WTC11 (cell line): Measurements from ENCODE around the gene PRKACA. TPM values are rescaled to one million over a fixed set of nuclear protein-coding genes. Genes with fewer than 3 reads are reported as not detected.

Source experiments
- ATAC-seq: fragments of 200-7000 bp; cut with Tn5 transposase; 2 replicates; pipeline ENCODE4 v1.10.0; 2021; ENCODE audit warnings: mild to moderate bottlenecking, moderate library complexity
- CTCF ChIA-PET: fragments of 300-600 bp; sonication (Branson Sonifier 250); formaldehyde crosslinking; loops from one replicate; lab custom pipeline; 2021; ENCODE audit warnings: antibody characterized with exemption; lab: Charles Lee
- POLR2A ChIA-PET: fragments of 350-600 bp; sonication (Branson Sonifier 250); formaldehyde crosslinking; loops from one replicate; lab custom pipeline; 2021; ENCODE audit warnings: antibody characterized with exemption; lab: Charles Lee
- DNase-seq: peaks from one replicate; pipeline ENCODE4 v3.0.0; 2021; ENCODE audit warnings: low spot score
- H3K27ac Mint-ChIP-seq: 2 replicates; pipeline ENCODE4 v1.8.0; 2021; ENCODE audit warnings: mixed read lengths
- H3K27me3 Mint-ChIP-seq: 2 replicates; pipeline ENCODE4 v1.8.0; 2021; ENCODE audit warnings: low read depth, mild to moderate bottlenecking, moderate library complexity, mixed read lengths
- H3K36me3 Mint-ChIP-seq: 2 replicates; pipeline ENCODE4 v1.8.0; 2021; ENCODE audit warnings: mixed read lengths
- H3K4me1 Mint-ChIP-seq: 2 replicates; pipeline ENCODE4 v1.8.0; 2022; ENCODE audit warnings: mixed read lengths
- H3K4me3 Mint-ChIP-seq: 2 replicates; pipeline ENCODE4 v1.8.0; 2021; ENCODE audit warnings: mild to moderate bottlenecking, moderate library complexity, mixed read lengths
- H3K9me3 Mint-ChIP-seq: 2 replicates; pipeline ENCODE4 v1.8.0; 2021; ENCODE audit warnings: mixed read lengths
- ATF1 ChIP-seq: sonication (generic); formaldehyde crosslinking; IDR thresholded peaks from 2 replicates; pipeline ENCODE4 v1.8.1; 2023; ENCODE audit warnings: mild to moderate bottlenecking, moderate library complexity, missing genetic modification reagents
- FOXK1 ChIP-seq: sonication (generic); formaldehyde crosslinking; IDR thresholded peaks from 2 replicates; pipeline ENCODE4 v1.8.0; 2022; ENCODE audit warnings: mild to moderate bottlenecking, moderate library complexity, missing genetic modification reagents
- GABPB1 ChIP-seq: sonication (generic); formaldehyde crosslinking; IDR thresholded peaks from 2 replicates; pipeline ENCODE4 v1.8.1; 2023; ENCODE audit warnings: mild to moderate bottlenecking, missing genetic modification reagents
- NFE2L1 ChIP-seq: sonication (generic); formaldehyde crosslinking; IDR thresholded peaks from 2 replicates; pipeline ENCODE4 v1.8.1; 2023; ENCODE audit warnings: missing genetic modification reagents
- NFYB ChIP-seq: sonication (generic); formaldehyde crosslinking; conservative IDR thresholded peaks from 2 replicates; pipeline ENCODE4 v1.8.0; 2022; ENCODE audit warnings: low read depth, missing genetic modification reagents
- NR2C2 ChIP-seq: sonication (generic); formaldehyde crosslinking; IDR thresholded peaks from 2 replicates; pipeline ENCODE4 v1.8.0; 2022; ENCODE audit warnings: mild to moderate bottlenecking, missing genetic modification reagents
- SP1 ChIP-seq: sonication (generic); formaldehyde crosslinking; conservative IDR thresholded peaks from 2 replicates; pipeline ENCODE4 v1.8.1; 2022; ENCODE audit warnings: missing genetic modification reagents
- TEAD1 ChIP-seq: sonication (generic); formaldehyde crosslinking; IDR thresholded peaks from 2 replicates; pipeline ENCODE4 v1.8.0; 2022; ENCODE audit warnings: mild to moderate bottlenecking, missing genetic modification reagents
- TP53 ChIP-seq: sonication (generic); formaldehyde crosslinking; IDR thresholded peaks from 2 replicates; pipeline ENCODE4 v1.8.1; 2023; ENCODE audit warnings: mild to moderate bottlenecking, missing genetic modification reagents
- ZNF219 ChIP-seq: sonication (generic); formaldehyde crosslinking; IDR thresholded peaks from 2 replicates; pipeline ENCODE4 v1.8.0; 2023; ENCODE audit warnings: missing genetic modification reagents, mild to moderate bottlenecking, borderline replicate concordance
- ZNF416 ChIP-seq: fragments of 250-450 bp; sonication (Bioruptor Pico); IDR thresholded peaks from 2 replicates; pipeline ENCODE4 v1.9.0; 2021; ENCODE audit warnings: mild to moderate bottlenecking, inconsistent platforms
- total RNA-seq: library from RNA; stranded (reverse); gene quantifications from 3 replicates; pipeline ENCODE4 v1.2.3, GENCODE V29; 2021
- TF ChIP-seq, protein P1 (sequence below): sonication (generic); formaldehyde crosslinking; conservative IDR thresholded peaks from 2 replicates; pipeline ENCODE4 v1.8.1; 2023; ENCODE audit warnings: mild to moderate bottlenecking, low read depth, missing genetic modification reagents, moderate library complexity
- TF ChIP-seq, protein P2 (sequence below): sonication (generic); formaldehyde crosslinking; IDR thresholded peaks from 2 replicates; pipeline ENCODE4 v1.8.0; 2022; ENCODE audit warnings: mild to moderate bottlenecking, missing genetic modification reagents
- TF ChIP-seq, protein P3 (sequence below): sonication (generic); formaldehyde crosslinking; IDR thresholded peaks from 2 replicates; pipeline ENCODE4 v1.8.1; 2023; ENCODE audit warnings: mild to moderate bottlenecking, missing genetic modification reagents
- TF ChIP-seq, protein P4 (sequence below): fragments of 250-450 bp; sonication (Bioruptor Pico); conservative IDR thresholded peaks from 2 replicates; pipeline ENCODE4 v1.9.0; 2021; ENCODE audit warnings: mild to moderate bottlenecking

Gene PRKACA
- total RNA-seq, 1 experiment from 2014 or later, result 37.8 TPM

DNA sequence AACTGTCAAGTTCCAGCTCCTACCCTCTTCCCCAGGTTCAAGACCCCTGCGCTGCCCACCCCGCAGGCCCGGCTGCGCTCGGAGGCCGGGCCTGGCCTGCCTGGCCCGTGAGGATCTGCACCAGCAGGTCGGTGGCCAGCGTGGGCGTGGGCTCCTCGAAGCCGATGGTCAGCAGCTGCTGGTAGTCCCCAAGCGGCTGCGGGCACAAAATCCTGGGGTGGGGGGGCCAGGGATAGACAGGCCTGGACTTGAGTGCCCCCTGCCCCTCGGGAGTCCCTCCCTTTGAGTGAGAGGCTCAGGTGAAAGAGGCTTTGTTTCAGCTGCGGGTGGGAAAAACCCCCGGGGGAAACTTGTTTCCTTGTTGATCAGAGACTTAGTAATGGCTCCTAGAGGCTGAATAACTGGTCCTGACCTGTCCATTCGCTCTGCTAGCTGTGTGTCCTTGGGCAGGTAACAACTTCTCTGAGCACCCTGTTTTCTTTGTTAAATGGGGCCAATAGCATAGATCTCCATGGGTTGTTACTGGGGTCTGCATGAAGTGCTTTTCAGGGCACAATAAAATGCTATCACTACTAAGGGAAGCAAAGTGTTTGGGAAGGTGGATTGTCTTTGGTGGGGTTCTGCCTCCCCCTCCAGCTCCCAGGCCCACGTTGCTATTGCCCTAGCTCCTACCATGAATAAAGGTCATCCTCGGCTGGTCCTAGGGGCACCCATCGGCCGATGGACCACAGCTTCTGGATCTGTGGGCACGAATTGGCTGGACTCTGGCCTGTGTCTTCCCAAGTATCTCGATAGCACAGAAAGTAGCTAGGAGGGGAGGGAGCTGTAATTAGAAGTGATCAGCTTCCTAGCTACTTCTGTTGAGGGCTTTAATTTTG lies 35.5 kb downstream of the PRKACA start (continued):
- TF ChIP-seq, protein P1, sequence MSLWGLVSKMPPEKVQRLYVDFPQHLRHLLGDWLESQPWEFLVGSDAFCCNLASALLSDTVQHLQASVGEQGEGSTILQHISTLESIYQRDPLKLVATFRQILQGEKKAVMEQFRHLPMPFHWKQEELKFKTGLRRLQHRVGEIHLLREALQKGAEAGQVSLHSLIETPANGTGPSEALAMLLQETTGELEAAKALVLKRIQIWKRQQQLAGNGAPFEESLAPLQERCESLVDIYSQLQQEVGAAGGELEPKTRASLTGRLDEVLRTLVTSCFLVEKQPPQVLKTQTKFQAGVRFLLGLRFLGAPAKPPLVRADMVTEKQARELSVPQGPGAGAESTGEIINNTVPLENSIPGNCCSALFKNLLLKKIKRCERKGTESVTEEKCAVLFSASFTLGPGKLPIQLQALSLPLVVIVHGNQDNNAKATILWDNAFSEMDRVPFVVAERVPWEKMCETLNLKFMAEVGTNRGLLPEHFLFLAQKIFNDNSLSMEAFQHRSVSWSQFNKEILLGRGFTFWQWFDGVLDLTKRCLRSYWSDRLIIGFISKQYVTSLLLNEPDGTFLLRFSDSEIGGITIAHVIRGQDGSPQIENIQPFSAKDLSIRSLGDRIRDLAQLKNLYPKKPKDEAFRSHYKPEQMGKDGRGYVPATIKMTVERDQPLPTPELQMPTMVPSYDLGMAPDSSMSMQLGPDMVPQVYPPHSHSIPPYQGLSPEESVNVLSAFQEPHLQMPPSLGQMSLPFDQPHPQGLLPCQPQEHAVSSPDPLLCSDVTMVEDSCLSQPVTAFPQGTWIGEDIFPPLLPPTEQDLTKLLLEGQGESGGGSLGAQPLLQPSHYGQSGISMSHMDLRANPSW (CRISPR knock-in tag), result no peak
- no peak for TF ChIP-seq ZNF219 (CRISPR knock-in tag)
- TF ChIP-seq ZNF416 (CRISPR knock-in tag), result no peak
- no peak for TF ChIP-seq ATF1
- TF ChIP-seq, protein P2, sequence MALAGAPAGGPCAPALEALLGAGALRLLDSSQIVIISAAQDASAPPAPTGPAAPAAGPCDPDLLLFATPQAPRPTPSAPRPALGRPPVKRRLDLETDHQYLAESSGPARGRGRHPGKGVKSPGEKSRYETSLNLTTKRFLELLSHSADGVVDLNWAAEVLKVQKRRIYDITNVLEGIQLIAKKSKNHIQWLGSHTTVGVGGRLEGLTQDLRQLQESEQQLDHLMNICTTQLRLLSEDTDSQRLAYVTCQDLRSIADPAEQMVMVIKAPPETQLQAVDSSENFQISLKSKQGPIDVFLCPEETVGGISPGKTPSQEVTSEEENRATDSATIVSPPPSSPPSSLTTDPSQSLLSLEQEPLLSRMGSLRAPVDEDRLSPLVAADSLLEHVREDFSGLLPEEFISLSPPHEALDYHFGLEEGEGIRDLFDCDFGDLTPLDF, result no peak
- TF ChIP-seq, protein P3, sequence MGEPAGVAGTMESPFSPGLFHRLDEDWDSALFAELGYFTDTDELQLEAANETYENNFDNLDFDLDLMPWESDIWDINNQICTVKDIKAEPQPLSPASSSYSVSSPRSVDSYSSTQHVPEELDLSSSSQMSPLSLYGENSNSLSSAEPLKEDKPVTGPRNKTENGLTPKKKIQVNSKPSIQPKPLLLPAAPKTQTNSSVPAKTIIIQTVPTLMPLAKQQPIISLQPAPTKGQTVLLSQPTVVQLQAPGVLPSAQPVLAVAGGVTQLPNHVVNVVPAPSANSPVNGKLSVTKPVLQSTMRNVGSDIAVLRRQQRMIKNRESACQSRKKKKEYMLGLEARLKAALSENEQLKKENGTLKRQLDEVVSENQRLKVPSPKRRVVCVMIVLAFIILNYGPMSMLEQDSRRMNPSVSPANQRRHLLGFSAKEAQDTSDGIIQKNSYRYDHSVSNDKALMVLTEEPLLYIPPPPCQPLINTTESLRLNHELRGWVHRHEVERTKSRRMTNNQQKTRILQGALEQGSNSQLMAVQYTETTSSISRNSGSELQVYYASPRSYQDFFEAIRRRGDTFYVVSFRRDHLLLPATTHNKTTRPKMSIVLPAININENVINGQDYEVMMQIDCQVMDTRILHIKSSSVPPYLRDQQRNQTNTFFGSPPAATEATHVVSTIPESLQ (CRISPR knock-in tag), result no peak
- no peak for TF ChIP-seq TP53 (CRISPR knock-in tag)

DNA sequence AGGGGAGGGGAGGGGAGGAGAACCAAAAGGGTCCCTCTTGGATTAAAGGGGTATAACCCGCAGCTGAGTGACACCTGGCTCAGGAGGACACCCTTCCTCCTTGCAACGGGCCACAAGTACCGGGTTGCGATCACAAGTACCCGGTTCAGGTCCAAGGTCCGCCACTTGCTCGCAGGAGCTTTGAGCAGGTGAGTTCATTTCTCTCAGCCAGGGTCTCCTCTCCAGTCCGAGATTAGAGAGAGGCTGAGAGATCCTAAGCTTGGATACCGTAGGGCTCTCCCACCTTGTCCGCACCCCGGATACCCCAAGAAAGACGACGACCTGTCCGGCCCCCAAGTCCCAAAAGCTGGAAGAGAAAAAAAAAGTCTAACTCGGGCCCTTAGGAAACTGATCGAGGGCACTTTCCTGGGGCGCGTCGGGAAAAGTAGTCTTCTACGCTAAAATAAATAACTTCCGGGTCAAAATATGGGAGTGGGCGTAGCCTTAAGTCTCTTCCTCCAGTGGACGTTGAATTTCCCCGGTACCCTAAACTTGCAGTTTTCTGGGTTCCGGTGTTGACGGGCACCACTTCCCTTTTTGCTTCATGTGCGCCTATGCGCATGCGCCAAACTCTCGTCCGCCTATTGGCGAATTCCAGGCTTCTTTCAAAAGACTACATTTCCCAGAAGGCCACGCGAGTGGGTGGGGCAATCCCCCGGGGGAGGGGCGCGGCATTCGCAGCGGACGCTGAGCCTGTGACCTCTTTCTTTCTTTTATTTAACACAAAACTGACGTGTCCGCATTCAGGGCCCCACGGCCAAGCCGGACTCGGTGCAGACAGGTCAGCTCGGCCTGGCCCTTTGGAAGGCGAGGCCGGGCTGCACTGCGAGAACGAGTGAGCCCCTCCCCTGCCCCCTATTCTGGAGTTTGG lies 36.4 kb downstream of the PRKACA start:
- Mint-ChIP-seq H3K27ac (no peak overlapping the region), H3K9me3 (no peaks in the 10 kb centered on the region), H3K36me3 (no peaks in the 10 kb centered on the region), H3K27me3 (peaks cover 41% of the 10 kb centered on the region), H3K4me1 (peaks cover 3% of the 10 kb centered on the region), H3K4me3 (peak overlapping the region; percentile 89)
- ATAC-seq, result peak; percentile 86
- CTCF ChIA-PET, result interaction anchor here (0.6 to 1.8 kb wide), 13 partner anchors 9 to 325 kb away, joined by 3 to 8 read pairs (median 4); partner anchors contain the start of genes ASF1B and MISP3
- TF ChIP-seq TEAD1 (CRISPR knock-in tag), result 0 out of 2 replicates have a peak, but pooled peaks have one; percentile 62
- TF ChIP-seq SP1 (CRISPR knock-in tag), result peak; percentile 98
- TF ChIP-seq NR2C2 (CRISPR knock-in tag), result peak; percentile 91
- TF ChIP-seq GABPB1 (CRISPR knock-in tag), result peak; percentile 72; the same call in 1 of the 2 replicates
- peak; percentile 67; the same call in 1 of the 2 replicates for TF ChIP-seq FOXK1
- no peak for TF ChIP-seq NFE2L1
- TF ChIP-seq NFYB, result peak; percentile 44; the same call in 1 of the 2 replicates
- TF ChIP-seq, protein P4, sequence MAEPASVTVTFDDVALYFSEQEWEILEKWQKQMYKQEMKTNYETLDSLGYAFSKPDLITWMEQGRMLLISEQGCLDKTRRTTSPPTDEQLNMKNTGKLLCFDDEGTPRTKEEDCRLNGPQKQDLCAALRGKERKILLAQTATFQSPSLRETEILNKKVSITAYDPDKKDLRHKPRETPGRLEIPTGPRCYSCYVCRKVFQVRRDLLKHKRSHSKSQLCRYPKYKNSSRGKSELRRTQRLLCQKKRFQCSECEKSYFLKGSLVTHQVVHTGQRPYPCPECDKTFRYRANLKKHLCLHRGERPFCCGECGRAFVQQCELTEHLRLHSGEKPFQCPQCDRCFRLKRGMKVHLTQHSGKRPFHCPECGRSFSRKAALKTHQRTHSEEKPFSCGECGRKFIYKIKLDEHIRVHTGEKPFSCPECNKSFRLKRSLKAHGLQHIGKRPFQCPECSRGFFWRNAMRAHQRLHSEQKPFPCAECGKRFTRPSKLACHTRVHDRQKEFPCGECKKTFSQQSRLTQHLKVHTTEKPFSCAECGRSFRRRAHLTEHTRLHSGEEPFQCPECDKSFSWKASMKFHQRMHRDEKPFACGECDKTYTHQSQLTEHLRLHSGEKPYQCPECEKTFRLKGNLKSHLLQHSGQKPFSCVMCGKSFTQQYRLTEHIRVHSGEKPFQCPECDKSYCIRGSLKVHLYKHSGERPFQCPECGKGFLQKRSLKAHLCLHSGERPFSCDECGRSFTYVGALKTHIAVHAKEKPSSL (CRISPR knock-in tag), result no peak
- peak; percentile 100 for DNase-seq
- POLR2A ChIA-PET, result interaction anchor here (1.0 kb wide), 1 partner anchor 55 kb away, joined by 3 read pairs; the partner anchor contains the start of gene ASF1B
